Aorta (tissue), 5 donors: ENCODE results near the gene SPRED2. TPM values are rescaled to one million over a fixed set of nuclear protein-coding genes. Genes with fewer than 3 reads are reported as not detected.

ENCODE experiments used
- ATAC-seq: fragments of 200-7000 bp; cut with Tn5 transposase; one replicate; pipeline ENCODE4 v1.9.1; 2022; ENCODE audit warnings: moderate library complexity; ENCODE audit not compliant: low FRiP score
- DNase-seq, 2 donors: peaks; one replicate each; pipeline ENCODE4 v3.0.0-alpha.2; 2020
- H3K27ac ChIP-seq, 2 donors: one replicate each; pipeline ENCODE4 v1.5.1; 2013; ENCODE audit warnings: low read length in 2 of 2, mild to moderate bottlenecking in 2 of 2, moderate library complexity in 2 of 2, control low read depth in 1 of 2, inconsistent platforms in 1 of 2, low read depth in 1 of 2
- H3K27me3 ChIP-seq, 2 donors: one replicate each; pipeline ENCODE4 v1.6.1; 2013; ENCODE audit warnings: control low read depth in 1 of 2, low read length in 1 of 2, mild to moderate bottlenecking in 1 of 2, moderate library complexity in 1 of 2; ENCODE audit not compliant: insufficient read depth in 2 of 2, control insufficient read depth in 1 of 2
- H3K36me3 ChIP-seq, 2 donors: one replicate each; pipeline ENCODE4 v1.6.1; 2013; ENCODE audit warnings: control low read depth in 1 of 2, low read length in 1 of 2, mild to moderate bottlenecking in 1 of 2; ENCODE audit not compliant: insufficient read depth in 2 of 2, control insufficient read depth in 1 of 2
- H3K4me1 ChIP-seq, 2 donors: one replicate each; pipeline ENCODE4 v1.6.1; 2013; ENCODE audit warnings: low read length in 2 of 2, control low read depth in 1 of 2, mild to moderate bottlenecking in 1 of 2, moderate library complexity in 1 of 2; ENCODE audit not compliant: insufficient read depth in 2 of 2, control insufficient read depth in 1 of 2
- H3K4me3 ChIP-seq, 2 donors: one replicate each; pipeline ENCODE4 v1.5.1; 2013; ENCODE audit warnings: low read length in 2 of 2, control low read depth in 1 of 2, mild to moderate bottlenecking in 1 of 2
- H3K9me3 ChIP-seq: one replicate; pipeline ENCODE4 v1.6.1; 2013; ENCODE audit warnings: mild to moderate bottlenecking, low read length; ENCODE audit not compliant: control insufficient read depth
- WGBS, 2 donors: extraction: QIAGEN DNeasy Blood & Tissue Kit; methylation state at CpG; one replicate each; pipeline ENCODE4 v1.1.7; 2013; 5-methylcytosine and 5-hydroxymethylcytosine counted together
- intact Hi-C, 2 donors: fragments of 100-400 bp; cut with DNase I; formaldehyde crosslinking; loops; one replicate each; pipeline versions ENCODE4 v1.14.2 to v1.15.0; 2022
- polyA plus RNA-seq, 2 donors: library from polyadenylated mRNA; stranded (reverse); fragments of 200-250 nt; gene quantifications; one replicate each; pipeline ENCODE4 v1.2.3, GENCODE V29; 2013
- total RNA-seq, 2 donors: library from RNA; stranded (reverse); fragmentation: NEBNext Ultra II Directional; extraction: Animal tissue kit (Norgen Biotek cat#: 25700); gene quantifications; one replicate each; pipeline ENCODE4 v1.2.1, GENCODE V29; 2021
- donor health status: healthy with polysubstance abuse.
- donor health status: Bipolar disorder and iron deficiency.
- donor health status: DM: no; HTN: no; CAD: no.
- donor health status: DM: no; HTN: no; CAD: no.
- donor health status: DM: yes; HTN: yes; CAD: no.

SPRED2 gene
- total and polyA plus RNA-seq, 4 donors, result 9.9 to 38.3 (median 28.1) TPM

DNA sequence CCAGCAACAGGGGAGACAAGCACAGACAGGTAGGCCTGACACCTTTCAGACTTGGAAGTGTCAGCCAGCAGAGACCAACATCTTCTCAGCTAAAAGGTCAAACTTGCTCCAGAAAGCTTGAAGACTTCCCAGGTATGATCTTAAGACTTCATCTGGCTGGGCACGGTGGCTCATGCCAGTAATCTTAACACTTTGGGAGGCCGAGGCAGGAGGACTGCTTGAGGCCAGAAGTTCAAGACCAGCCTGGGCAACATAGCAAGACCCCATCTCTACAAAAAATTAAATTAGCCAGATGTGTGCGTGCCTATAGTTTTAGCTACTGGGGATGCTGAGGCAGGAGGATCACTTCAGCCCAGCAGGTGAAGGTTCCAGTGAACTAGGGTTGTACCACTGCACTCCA is 39.0 kb upstream of the SPRED2 start:
- Histone ChIP-seq H3K27ac (no peak overlapping the region), H3K27me3 (no peaks in the 10 kb centered on the region), H3K4me3 (no peak overlapping the region), H3K9me3 (peaks cover 3% of the 10 kb centered on the region), H3K36me3 (no peaks in the 10 kb centered on the region), H3K4me1 (no peaks in the 10 kb centered on the region)
- WGBS, 2 donors, result 90 to 96% methylated on average over 3 of the region's 3 CpGs
- DNase-seq (no peak), ATAC-seq (no peak)
- intact Hi-C loops, result no loop called here

DNA sequence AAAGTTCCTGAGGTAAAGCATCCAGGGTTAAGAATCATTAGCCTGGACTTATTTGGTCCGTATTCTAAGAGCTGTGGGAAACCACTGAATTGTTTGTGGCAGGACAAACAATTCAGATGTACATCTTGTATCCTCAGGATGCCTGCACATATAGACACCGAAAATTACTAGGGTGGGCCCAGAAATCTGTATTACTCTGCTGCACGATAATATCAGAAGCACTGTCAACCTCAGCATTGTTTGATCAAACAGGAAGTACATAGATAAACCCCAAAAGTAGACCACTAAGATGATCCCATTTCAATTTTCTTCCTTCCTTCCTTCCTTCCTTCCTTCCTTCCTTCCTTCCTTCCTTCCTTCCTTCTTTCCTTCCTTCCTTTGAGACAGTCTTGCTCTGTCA is 34.2 kb upstream of the SPRED2 start:
- Histone ChIP-seq H3K27me3 (no peaks in the 10 kb centered on the region), H3K36me3 (no peaks in the 10 kb centered on the region), H3K4me3 (no peak overlapping the region), H3K9me3 (no peaks in the 10 kb centered on the region), H3K4me1 (no peaks in the 10 kb centered on the region), H3K27ac (no peak overlapping the region)
- ATAC-seq (no peak), DNase-seq (no peak)
- intact Hi-C loops, result no loop called here
- WGBS, 2 donors, result 92 to 93% methylated on average over 3 of the region's 3 CpGs

DNA sequence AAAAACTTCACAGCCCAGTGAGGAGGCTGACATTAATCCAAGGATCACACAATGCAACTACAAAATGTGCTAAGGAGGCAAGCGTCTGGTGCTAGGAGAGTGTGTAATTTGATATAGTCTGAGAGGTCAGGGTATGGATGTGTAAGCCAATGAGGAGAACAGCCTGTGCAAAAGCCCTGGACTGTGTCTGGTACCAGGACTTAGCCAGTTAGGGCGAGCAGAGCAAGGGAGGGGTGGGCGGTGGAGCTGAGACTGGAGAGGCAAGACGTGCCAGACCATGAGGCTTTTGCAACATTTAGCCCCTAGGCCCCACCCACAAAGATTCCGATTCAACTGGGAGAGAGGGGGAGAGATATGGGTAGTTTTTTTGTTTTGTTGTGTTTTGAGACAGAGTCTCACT is 33.5 kb upstream of the SPRED2 start:
- Histone ChIP-seq H3K36me3 (no peaks in the 10 kb centered on the region), H3K4me1 (no peaks in the 10 kb centered on the region), H3K9me3 (no peaks in the 10 kb centered on the region), H3K27me3 (no peaks in the 10 kb centered on the region), H3K4me3 (no peak overlapping the region), H3K27ac (no peak overlapping the region)
- peak in 1 of 2 donors; percentile 49 for DNase-seq
- intact Hi-C loops, result no loop called here
- 85% methylated on average over 5 of the region's 5 CpGs for WGBS, 2 donors
- no peak for ATAC-seq

DNA sequence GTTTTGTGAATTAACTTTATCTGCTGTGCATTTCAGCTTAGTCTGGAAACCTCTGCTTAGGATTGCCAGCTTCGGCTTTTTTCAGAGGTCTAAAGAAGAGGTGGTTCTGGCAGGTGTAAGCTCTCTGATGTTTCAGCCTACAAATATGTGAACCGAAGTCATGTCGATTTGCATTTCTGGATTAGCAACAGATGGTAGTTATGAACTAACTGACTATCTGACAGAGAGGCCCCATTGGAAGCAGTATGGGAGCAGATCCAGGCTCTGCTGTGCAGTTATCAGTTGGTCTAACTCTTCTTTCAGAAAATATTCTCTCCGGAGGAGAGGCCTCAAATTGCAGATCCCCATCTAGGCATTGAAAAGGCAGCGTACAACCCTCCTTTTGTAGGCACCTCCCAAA is 32.7 kb upstream of the SPRED2 start:
- no peak overlapping the region for H3K27ac ChIP-seq
- H3K4me3 ChIP-seq, result no peak overlapping the region
- no peaks in the 10 kb centered on the region for H3K4me1 ChIP-seq
- intact Hi-C loops, result no loop called here
- WGBS, 2 donors, result 86 to 90% methylated on average over 5 of the region's 5 CpGs
- no peaks in the 10 kb centered on the region for H3K36me3 ChIP-seq
- ATAC-seq (no peak), DNase-seq (no peak)
- H3K9me3 ChIP-seq, result no peaks in the 10 kb centered on the region
- H3K27me3 ChIP-seq, result no peaks in the 10 kb centered on the region

DNA sequence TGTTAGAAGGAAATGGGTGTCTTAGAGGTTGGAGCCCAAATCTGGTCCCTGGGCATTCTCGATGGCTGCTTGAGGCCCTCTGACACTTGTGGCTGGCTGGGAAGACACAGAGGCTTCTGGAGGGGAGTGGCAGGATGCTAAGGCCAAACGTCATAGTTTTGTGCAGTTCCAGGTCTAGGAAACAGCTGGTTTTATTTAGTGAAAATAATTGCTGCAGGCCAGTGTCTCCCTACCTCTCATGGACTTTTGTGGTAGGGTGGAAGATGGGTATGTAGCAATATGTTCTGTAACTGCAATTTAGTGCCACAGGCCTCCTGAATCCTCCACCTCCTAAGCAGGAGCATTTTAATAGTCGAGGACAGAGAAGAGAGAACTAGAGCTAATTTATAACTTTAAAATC is 32.2 kb upstream of the SPRED2 start:
- ATAC-seq, result no peak
- no peaks in the 10 kb centered on the region for H3K36me3 ChIP-seq
- 67 to 76% methylated on average over 3 of the region's 3 CpGs for WGBS, 2 donors

DNA sequence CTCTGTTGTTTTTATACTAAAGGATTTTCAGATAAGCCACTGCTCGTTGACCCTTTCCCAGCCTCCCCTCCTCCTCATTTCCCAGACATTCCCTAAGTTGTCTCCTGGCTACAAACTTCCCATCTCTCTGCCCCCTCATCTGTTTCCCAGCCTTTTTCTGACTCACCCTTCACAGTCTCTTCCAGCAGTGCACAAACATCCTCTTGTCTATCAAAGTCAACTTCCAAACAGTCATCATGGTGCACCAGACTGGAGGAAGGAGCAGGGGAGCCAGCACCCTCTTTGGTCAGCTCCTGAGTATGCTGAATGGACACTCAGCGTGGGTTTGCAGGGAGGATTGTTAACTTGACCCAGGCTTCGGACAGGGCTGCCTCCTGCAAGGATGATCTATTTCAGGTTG is 26.6 kb upstream of the SPRED2 start:
- ATAC-seq (no peak), DNase-seq (no peak)
- Histone ChIP-seq H3K27me3 (no peaks in the 10 kb centered on the region), H3K4me1 (no peaks in the 10 kb centered on the region), H3K36me3 (no peaks in the 10 kb centered on the region), H3K9me3 (no peaks in the 10 kb centered on the region), H3K4me3 (no peak overlapping the region), H3K27ac (no peak overlapping the region)
- intact Hi-C loops, result no loop called here
- 67 to 69% methylated on average over 3 of the region's 3 CpGs for WGBS, 2 donors

More for the DNA sequence above, 32.2 kb upstream of the SPRED2 start:
- DNase-seq, result no peak
- H3K4me3 ChIP-seq, result no peak overlapping the region
- intact Hi-C loops, result no loop called here
- no peaks in the 10 kb centered on the region for H3K4me1 ChIP-seq
- H3K27me3 ChIP-seq, result no peaks in the 10 kb centered on the region
- H3K9me3 ChIP-seq, result no peaks in the 10 kb centered on the region
- no peak overlapping the region for H3K27ac ChIP-seq

DNA sequence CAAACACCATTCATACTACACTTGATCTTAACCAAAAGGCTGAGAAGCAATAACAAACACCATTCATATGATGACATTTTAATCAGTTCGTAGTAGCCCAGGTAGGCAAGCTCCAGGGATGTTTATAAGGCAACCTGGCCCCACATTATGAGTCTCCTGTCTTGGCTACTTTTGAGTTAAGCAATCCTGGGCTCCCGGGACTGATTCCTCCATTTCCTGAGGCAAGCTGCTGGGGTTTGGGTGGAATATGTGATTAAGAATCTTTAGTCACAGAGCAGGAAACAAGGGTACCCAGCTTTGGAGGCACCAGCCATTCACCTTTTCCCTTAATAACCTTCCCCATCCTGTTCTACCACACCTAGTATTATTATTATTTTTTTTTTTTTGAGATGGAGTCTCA is 24.5 kb upstream of the SPRED2 start:
- ATAC-seq, result no peak
- intact Hi-C loops, result no loop called here
- WGBS, 2 donors, result 68 to 75% methylated on average over 2 of the region's 2 CpGs
- Histone ChIP-seq H3K4me3 (no peak overlapping the region), H3K27ac (no peak overlapping the region), H3K4me1 (no peaks in the 10 kb centered on the region), H3K27me3 (no peaks in the 10 kb centered on the region), H3K36me3 (no peaks in the 10 kb centered on the region), H3K9me3 (no peaks in the 10 kb centered on the region)
- DNase-seq, result no peak

DNA sequence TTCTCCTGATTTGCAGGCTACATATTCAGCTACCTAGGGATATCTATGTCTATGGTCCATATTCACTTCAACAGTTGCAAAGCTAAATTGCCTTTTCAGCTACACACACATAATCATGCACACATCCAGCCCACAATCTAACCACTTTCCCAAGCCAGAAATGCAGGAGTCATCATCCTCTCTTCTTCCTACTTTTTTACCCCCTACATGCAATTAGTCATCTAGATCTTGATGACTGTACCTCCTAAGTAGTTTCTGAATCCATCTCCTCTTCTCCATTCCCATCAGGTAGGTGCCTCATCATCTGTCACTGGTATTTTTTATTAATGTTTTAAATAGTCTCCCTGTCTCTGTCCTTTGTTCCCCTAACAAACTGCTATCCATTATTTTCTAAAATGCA is 23.7 kb upstream of the SPRED2 start:
- Histone ChIP-seq H3K27ac (no peak overlapping the region), H3K4me3 (no peak overlapping the region), H3K9me3 (no peaks in the 10 kb centered on the region), H3K4me1 (no peaks in the 10 kb centered on the region), H3K27me3 (no peaks in the 10 kb centered on the region), H3K36me3 (no peaks in the 10 kb centered on the region)
- ATAC-seq, result no peak
- no peak for DNase-seq
- intact Hi-C loops, result no loop called here

DNA sequence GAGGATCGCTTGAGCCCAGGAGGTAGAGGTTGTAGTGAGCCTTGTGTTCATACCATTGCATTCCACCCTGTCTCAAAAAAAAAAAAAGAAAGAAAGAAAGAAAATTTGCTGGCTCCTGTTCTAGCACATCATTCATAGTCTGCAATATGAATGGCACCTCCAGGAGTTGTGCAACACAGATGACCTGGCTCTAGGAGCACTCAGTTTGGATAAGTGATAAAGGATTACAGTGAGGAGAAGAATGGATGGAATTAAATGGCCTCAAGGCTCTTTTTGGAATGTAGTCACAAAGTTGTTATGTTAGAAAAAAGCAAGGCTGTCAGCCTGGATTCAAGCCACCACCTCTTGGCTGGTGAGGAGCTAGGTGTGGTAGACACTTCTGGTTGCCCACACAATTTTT is 21.5 kb upstream of the SPRED2 start:
- H3K4me1 ChIP-seq, result no peaks in the 10 kb centered on the region
- DNase-seq, result no peak
- no peaks in the 10 kb centered on the region for H3K9me3 ChIP-seq
- H3K4me3 ChIP-seq, result no peak overlapping the region
- no peaks in the 10 kb centered on the region for H3K27me3 ChIP-seq
- intact Hi-C loops, result no loop called here
- H3K27ac ChIP-seq, result no peak overlapping the region
- no peak for ATAC-seq
- 98 to 100% methylated on average over 1 of the region's 1 CpG for WGBS, 2 donors
- no peaks in the 10 kb centered on the region for H3K36me3 ChIP-seq
